ENCODE results near the gene BLMH. TPM values are rescaled to one million over a fixed set of nuclear protein-coding genes. Genes with fewer than 3 reads are reported as not detected.

BLMH gene
- total and polyA plus RNA-seq, 9 of the 15 experiments (the other 6 are each of a cell fraction or from before 2014, with no cell fraction given) = 26.0 to 118 (median 67.3) TPM

- FAIRE-seq (no peak), DNase-seq (ENCODE audit: extremely low read depth in 1 of 4, low spot score in 3 of 4) (no peak), ATAC-seq (no peak)
- ChIA-PET POLR2A (interaction anchor here (1.0 kb wide), 1 partner anchor 112 kb away, joined by 3 read pairs; no protein-coding TSS in a partner anchor), CTCF (ENCODE audit: low intra/inter-chr PET ratio) (no interaction called here)
- TF ChIP-seq TEAD2 (tag; IDR thresholded peaks at IDR 0.05) (no peak), SRSF9 (IDR thresholded peaks at IDR 0.05; ENCODE audit: borderline replicate concordance, low read depth, low read length) (no peak), ZNF445 (CRISPR knock-in tag; IDR thresholded peaks at IDR 0.05; ENCODE audit: low read depth) (no peak), ATF7 (IDR thresholded peaks at IDR 0.05) (no peak), RFX1 (IDR thresholded peaks at IDR 0.05) (no peak), XRCC5 (IDR thresholded peaks at IDR 0.05; ENCODE audit: low read depth, low read length) (no peak), HDAC8 (tag; IDR thresholded peaks at IDR 0.05) (no peak)
- TF ChIP-seq, protein P1, sequence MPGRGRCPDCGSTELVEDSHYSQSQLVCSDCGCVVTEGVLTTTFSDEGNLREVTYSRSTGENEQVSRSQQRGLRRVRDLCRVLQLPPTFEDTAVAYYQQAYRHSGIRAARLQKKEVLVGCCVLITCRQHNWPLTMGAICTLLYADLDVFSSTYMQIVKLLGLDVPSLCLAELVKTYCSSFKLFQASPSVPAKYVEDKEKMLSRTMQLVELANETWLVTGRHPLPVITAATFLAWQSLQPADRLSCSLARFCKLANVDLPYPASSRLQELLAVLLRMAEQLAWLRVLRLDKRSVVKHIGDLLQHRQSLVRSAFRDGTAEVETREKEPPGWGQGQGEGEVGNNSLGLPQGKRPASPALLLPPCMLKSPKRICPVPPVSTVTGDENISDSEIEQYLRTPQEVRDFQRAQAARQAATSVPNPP (IDR thresholded peaks at IDR 0.05; ENCODE audit: borderline replicate concordance, insufficient read depth, insufficient read length) = no peak
- Histone ChIP-seq H3K4me3 (no peak overlapping the region), H3K9me3 (replicated peaks; ENCODE audit: control insufficient read depth, insufficient read depth, low read depth, low read length) (no peaks in the 10 kb centered on the region), H3K4me2 (ENCODE audit: insufficient read depth, low read length) (no peak overlapping the region), H3K27ac (ENCODE audit: extremely low read depth, low read depth, low read length) (no peak overlapping the region), H2AFZ (ENCODE audit: low read depth, low read length) (no peak overlapping the region), H3K9ac (ENCODE audit: insufficient read depth in 1 of 2, low read depth in 2 of 2, low read length in 2 of 2) (peak overlapping the region in 1 of 2 experiments; percentile 66; a peak in 2 of 4 replicates), H3K36me3 (ENCODE audit: control insufficient read depth, insufficient read depth, low read length) (no peaks in the 10 kb centered on the region), H3K27me3 (ENCODE audit: control insufficient read depth in 2 of 2, insufficient read depth in 2 of 2, low read length in 2 of 2) (peaks cover 0 to 7% of the 10 kb centered on the region in 2 experiments; a peak in 2 of 5 replicates), H3K9me1 (ENCODE audit: control insufficient read depth, insufficient read depth, low read length) (no peaks in the 10 kb centered on the region), H3K4me1 (replicated peaks in 1 of 2; ENCODE audit: control insufficient read depth in 2 of 2, insufficient read depth in 2 of 2, low read length in 2 of 2) (peaks cover 14 to 16% of the 10 kb centered on the region in 2 experiments; a peak in 4 of 5 replicates), H3K79me2 (ENCODE audit: control insufficient read depth, insufficient read depth, low read length) (no peaks in the 10 kb centered on the region), H4K20me1 (replicated peaks; ENCODE audit: control insufficient read depth, insufficient read depth, low read length) (no peaks in the 10 kb centered on the region)
- intact Hi-C loops (cut with micrococcal nuclease) = no loop called here
- in situ Hi-C loops (cut with MboI) = no loop called here
- no TSS peak for BruUV-seq (replicated peaks)
- 28% methylated on average over 4 of the region's 6 CpGs for WGBS (ENCODE audit: insufficient coverage, low coverage, missing lambda C conversion rate)
Observed at GRCh38 chr17:30217054-30217453, 74.7 kb downstream of the BLMH start.

Data from K562 (cell line).